WTC11 (cell line): Measurements from ENCODE around the gene SORL1. TPM values are rescaled to one million over a fixed set of nuclear protein-coding genes. Genes with fewer than 3 reads are reported as not detected.

Experiments
- ATAC-seq: fragments of 200-7000 bp; cut with Tn5 transposase; 2 replicates; pipeline ENCODE4 v1.10.0; 2021; ENCODE audit warnings: mild to moderate bottlenecking, moderate library complexity
- CTCF ChIA-PET: fragments of 300-600 bp; sonication (Branson Sonifier 250); formaldehyde crosslinking; loops from one replicate; lab custom pipeline; 2021; ENCODE audit warnings: antibody characterized with exemption; lab: Charles Lee
- POLR2A ChIA-PET: fragments of 350-600 bp; sonication (Branson Sonifier 250); formaldehyde crosslinking; loops from one replicate; lab custom pipeline; 2021; ENCODE audit warnings: antibody characterized with exemption; lab: Charles Lee
- DNase-seq: peaks from one replicate; pipeline ENCODE4 v3.0.0; 2021; ENCODE audit warnings: low spot score
- H3K27ac Mint-ChIP-seq: 2 replicates; pipeline ENCODE4 v1.8.0; 2021; ENCODE audit warnings: mixed read lengths
- H3K27me3 Mint-ChIP-seq: 2 replicates; pipeline ENCODE4 v1.8.0; 2021; ENCODE audit warnings: low read depth, mild to moderate bottlenecking, moderate library complexity, mixed read lengths
- H3K36me3 Mint-ChIP-seq: 2 replicates; pipeline ENCODE4 v1.8.0; 2021; ENCODE audit warnings: mixed read lengths
- H3K4me1 Mint-ChIP-seq: 2 replicates; pipeline ENCODE4 v1.8.0; 2022; ENCODE audit warnings: mixed read lengths
- H3K4me3 Mint-ChIP-seq: 2 replicates; pipeline ENCODE4 v1.8.0; 2021; ENCODE audit warnings: mild to moderate bottlenecking, moderate library complexity, mixed read lengths
- H3K9me3 Mint-ChIP-seq: 2 replicates; pipeline ENCODE4 v1.8.0; 2021; ENCODE audit warnings: mixed read lengths
- AFF4 ChIP-seq: sonication (generic); formaldehyde crosslinking; IDR thresholded peaks from 2 replicates; pipeline ENCODE4 v1.8.1; 2023; ENCODE audit warnings: mild to moderate bottlenecking, missing genetic modification reagents, borderline replicate concordance
- CBFB ChIP-seq: sonication (generic); formaldehyde crosslinking; IDR thresholded peaks from 2 replicates; pipeline ENCODE4 v1.8.1; 2022; ENCODE audit warnings: mild to moderate bottlenecking, low read depth, missing genetic modification reagents
- CREB1 ChIP-seq: sonication (generic); formaldehyde crosslinking; IDR thresholded peaks from 2 replicates; pipeline ENCODE4 v1.8.0; 2023; ENCODE audit warnings: mild to moderate bottlenecking, missing genetic modification reagents
- CREM ChIP-seq: sonication (generic); formaldehyde crosslinking; IDR thresholded peaks from 2 replicates; pipeline ENCODE4 v1.8.1; 2022; ENCODE audit warnings: mild to moderate bottlenecking, missing genetic modification reagents, moderate library complexity
- ELF4 ChIP-seq: sonication (generic); formaldehyde crosslinking; IDR thresholded peaks from 2 replicates; pipeline ENCODE4 v1.8.1; 2022; ENCODE audit warnings: low read depth, mild to moderate bottlenecking, moderate library complexity, missing genetic modification reagents
- ETV6 ChIP-seq: sonication (generic); formaldehyde crosslinking; IDR thresholded peaks from 2 replicates; pipeline ENCODE4 v1.8.1; 2022; ENCODE audit warnings: mild to moderate bottlenecking, missing genetic modification reagents
- FOXK1 ChIP-seq: sonication (generic); formaldehyde crosslinking; IDR thresholded peaks from 2 replicates; pipeline ENCODE4 v1.8.0; 2022; ENCODE audit warnings: mild to moderate bottlenecking, moderate library complexity, missing genetic modification reagents
- GRHL2 ChIP-seq: fragments of 250-450 bp; sonication (Bioruptor Pico); IDR thresholded peaks from 2 replicates; pipeline ENCODE4 v1.8.0; 2022; ENCODE audit warnings: mild to moderate bottlenecking, moderate library complexity; ENCODE audit not compliant: insufficient replicate concordance, severe bottlenecking
- GTF2I ChIP-seq: fragments of 250-450 bp; sonication (Bioruptor Pico); conservative IDR thresholded peaks from 2 replicates; pipeline ENCODE4 v1.4.0; 2021; ENCODE audit warnings: mild to moderate bottlenecking
- HMGA2 ChIP-seq: fragments of 250-450 bp; sonication (Bioruptor Pico); IDR thresholded peaks from 2 replicates; pipeline ENCODE4 v1.4.0; 2021; ENCODE audit warnings: mild to moderate bottlenecking, moderate library complexity
- IRF1 ChIP-seq: sonication (generic); formaldehyde crosslinking; IDR thresholded peaks from 2 replicates; pipeline ENCODE4 v1.8.0; 2023; ENCODE audit warnings: missing genetic modification reagents
- IRF2 ChIP-seq: sonication (generic); formaldehyde crosslinking; IDR thresholded peaks from 2 replicates; pipeline ENCODE4 v1.8.0; 2022; ENCODE audit warnings: low read depth, missing genetic modification reagents, borderline replicate concordance
- MLX ChIP-seq: sonication (generic); formaldehyde crosslinking; IDR thresholded peaks from 2 replicates; pipeline ENCODE4 v1.8.1; 2023; ENCODE audit warnings: mild to moderate bottlenecking, missing genetic modification reagents, moderate library complexity
- MYBL2 ChIP-seq: sonication (generic); formaldehyde crosslinking; IDR thresholded peaks from 2 replicates; pipeline ENCODE4 v1.8.1; 2023; ENCODE audit warnings: mild to moderate bottlenecking, moderate library complexity, missing genetic modification reagents
- NFATC4 ChIP-seq: fragments of 250-450 bp; sonication (Bioruptor Pico); IDR thresholded peaks from 2 replicates; pipeline ENCODE4 v1.9.0; 2021; ENCODE audit warnings: mild to moderate bottlenecking
- RELA ChIP-seq: sonication (generic); formaldehyde crosslinking; IDR thresholded peaks from 2 replicates; pipeline ENCODE4 v1.8.1; 2022; ENCODE audit warnings: missing genetic modification reagents, mild to moderate bottlenecking, borderline replicate concordance
- SMAD4 ChIP-seq: sonication (generic); formaldehyde crosslinking; IDR thresholded peaks from 2 replicates; pipeline ENCODE4 v1.8.0; 2022; ENCODE audit warnings: mild to moderate bottlenecking, missing genetic modification reagents
- TEAD1 ChIP-seq: sonication (generic); formaldehyde crosslinking; IDR thresholded peaks from 2 replicates; pipeline ENCODE4 v1.8.0; 2022; ENCODE audit warnings: mild to moderate bottlenecking, missing genetic modification reagents
- TEAD4 ChIP-seq: sonication (generic); formaldehyde crosslinking; IDR thresholded peaks from 2 replicates; pipeline ENCODE4 v1.8.0; 2022; ENCODE audit warnings: mild to moderate bottlenecking, missing genetic modification reagents
- USF1 ChIP-seq: sonication (generic); formaldehyde crosslinking; IDR thresholded peaks from 2 replicates; pipeline ENCODE4 v1.8.0; 2022; ENCODE audit warnings: mild to moderate bottlenecking, missing genetic modification reagents
- USF2 ChIP-seq: sonication (generic); formaldehyde crosslinking; IDR thresholded peaks from 2 replicates; pipeline ENCODE4 v1.8.1; 2023; ENCODE audit warnings: mild to moderate bottlenecking, missing genetic modification reagents, moderate library complexity
- ZNF121 ChIP-seq: sonication (generic); formaldehyde crosslinking; IDR thresholded peaks from 2 replicates; pipeline ENCODE4 v1.8.0; 2023; ENCODE audit warnings: missing genetic modification reagents
- ZNF416 ChIP-seq: fragments of 250-450 bp; sonication (Bioruptor Pico); IDR thresholded peaks from 2 replicates; pipeline ENCODE4 v1.9.0; 2021; ENCODE audit warnings: mild to moderate bottlenecking, inconsistent platforms
- ZNF423 ChIP-seq: fragments of 250-450 bp; sonication (Bioruptor Pico); IDR thresholded peaks from 2 replicates; pipeline ENCODE4 v2.1.2; 2022; ENCODE audit warnings: mild to moderate bottlenecking, moderate library complexity
- total RNA-seq: library from RNA; stranded (reverse); gene quantifications from 3 replicates; pipeline ENCODE4 v1.2.3, GENCODE V29; 2021
- TF ChIP-seq, protein P1 (sequence below): sonication (generic); formaldehyde crosslinking; IDR thresholded peaks from 2 replicates; pipeline ENCODE4 v1.8.1; 2023; ENCODE audit warnings: mild to moderate bottlenecking, missing genetic modification reagents

Gene SORL1
- total RNA-seq, 1 experiment from 2014 or later, result 87.1 TPM

DNA sequence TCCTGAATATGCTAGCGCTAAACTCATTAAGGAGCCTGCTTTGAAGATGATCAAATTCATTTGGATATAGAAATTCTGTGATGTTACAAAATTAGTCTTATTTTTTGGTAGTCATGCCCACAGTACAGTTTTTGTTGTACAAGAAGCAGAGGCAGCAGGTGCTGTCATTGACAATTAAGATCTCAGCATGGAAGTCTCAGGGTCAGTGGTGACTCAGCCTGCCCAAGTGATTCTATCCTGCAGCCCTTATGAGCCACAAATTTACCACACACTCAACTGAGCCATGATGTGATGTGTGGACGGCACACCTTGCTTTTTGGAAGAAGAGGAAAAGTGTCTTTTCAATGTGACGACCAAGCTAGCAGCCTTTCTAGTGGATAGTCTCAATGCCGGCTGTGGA is 154.2 kb downstream of the SORL1 start:
- DNase-seq (no peak), ATAC-seq (no peak)
- POLR2A ChIA-PET, result no interaction called here
- H3K4me1 Mint-ChIP-seq, result no peaks in the 10 kb centered on the region
- H3K27ac Mint-ChIP-seq, result no peak overlapping the region
- H3K27me3 Mint-ChIP-seq, result no peaks in the 10 kb centered on the region
- CTCF ChIA-PET, result no interaction called here
- no peak overlapping the region for H3K4me3 Mint-ChIP-seq
- H3K9me3 Mint-ChIP-seq, result no peaks in the 10 kb centered on the region
- TF ChIP-seq GTF2I, result no peak
- TF ChIP-seq MYBL2 (CRISPR knock-in tag), result no peak
- TF ChIP-seq ELF4 (CRISPR knock-in tag), result no peak
- no peak for TF ChIP-seq USF2 (CRISPR knock-in tag)
- TF ChIP-seq TEAD4, result no peak
- no peak for TF ChIP-seq RELA (CRISPR knock-in tag)
- TF ChIP-seq NFATC4 (CRISPR knock-in tag), result no peak
- no peak for TF ChIP-seq SMAD4 (CRISPR knock-in tag)
- TF ChIP-seq GRHL2 (CRISPR knock-in tag), result no peak
- TF ChIP-seq CBFB (CRISPR knock-in tag), result no peak
- TF ChIP-seq MLX (CRISPR knock-in tag), result no peak
- no peak for TF ChIP-seq TEAD1
- TF ChIP-seq ZNF423 (CRISPR knock-in tag), result no peak
- no peak for TF ChIP-seq FOXK1 (CRISPR knock-in tag)
- no peak for TF ChIP-seq HMGA2 (CRISPR knock-in tag)
- TF ChIP-seq ZNF121 (CRISPR knock-in tag), result no peak
- TF ChIP-seq ZNF416, result no peak
- TF ChIP-seq IRF2, result no peak
- TF ChIP-seq, protein P1, sequence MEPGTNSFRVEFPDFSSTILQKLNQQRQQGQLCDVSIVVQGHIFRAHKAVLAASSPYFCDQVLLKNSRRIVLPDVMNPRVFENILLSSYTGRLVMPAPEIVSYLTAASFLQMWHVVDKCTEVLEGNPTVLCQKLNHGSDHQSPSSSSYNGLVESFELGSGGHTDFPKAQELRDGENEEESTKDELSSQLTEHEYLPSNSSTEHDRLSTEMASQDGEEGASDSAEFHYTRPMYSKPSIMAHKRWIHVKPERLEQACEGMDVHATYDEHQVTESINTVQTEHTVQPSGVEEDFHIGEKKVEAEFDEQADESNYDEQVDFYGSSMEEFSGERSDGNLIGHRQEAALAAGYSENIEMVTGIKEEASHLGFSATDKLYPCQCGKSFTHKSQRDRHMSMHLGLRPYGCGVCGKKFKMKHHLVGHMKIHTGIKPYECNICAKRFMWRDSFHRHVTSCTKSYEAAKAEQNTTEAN (CRISPR knock-in tag), result no peak
- TF ChIP-seq CREM (CRISPR knock-in tag), result no peak
- peaks cover 95% of the 10 kb centered on the region for H3K36me3 Mint-ChIP-seq

DNA sequence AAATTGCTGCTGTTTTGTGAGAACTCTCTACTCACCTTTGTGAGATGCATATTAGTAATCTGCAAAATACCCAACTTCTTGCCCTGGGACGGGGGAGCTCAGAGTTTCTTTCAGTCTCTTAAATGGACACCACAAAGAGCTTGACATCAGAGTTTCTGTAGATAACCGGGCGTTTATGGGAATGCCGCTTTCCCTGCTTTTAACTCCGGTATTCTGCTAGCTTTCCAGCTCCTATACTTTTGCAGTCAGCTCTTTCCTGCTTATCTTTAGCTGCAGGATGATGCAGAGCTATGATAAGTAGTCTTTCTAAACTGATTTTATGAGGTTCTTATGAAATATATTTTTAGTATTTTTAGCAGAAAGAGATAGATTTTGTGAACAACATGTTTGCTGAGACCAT is 155.2 kb downstream of the SORL1 start:
- no peak for TF ChIP-seq IRF1 (CRISPR knock-in tag)
- no peak for TF ChIP-seq TEAD1
- TF ChIP-seq USF2 (CRISPR knock-in tag), result no peak
- no peak for TF ChIP-seq USF1 (CRISPR knock-in tag)
- TF ChIP-seq ETV6 (CRISPR knock-in tag), result no peak
- TF ChIP-seq CREB1 (CRISPR knock-in tag), result no peak
- no peak for TF ChIP-seq AFF4 (CRISPR knock-in tag)
- Mint-ChIP-seq H3K36me3 (peaks cover 92% of the 10 kb centered on the region), H3K9me3 (no peaks in the 10 kb centered on the region), H3K27ac (no peak overlapping the region), H3K27me3 (no peaks in the 10 kb centered on the region), H3K4me3 (no peak overlapping the region), H3K4me1 (no peaks in the 10 kb centered on the region)
- CTCF ChIA-PET, result no interaction called here
- DNase-seq (no peak), ATAC-seq (no peak)
- POLR2A ChIA-PET, result no interaction called here
